EH (cell line): ENCODE measurements around the gene CAMK4.
A peak's percentile ranks its signal among the peaks of the same experiment; 100 is the strongest.
"Not testable (repeated sequence)": the region's sequence is repeated elsewhere in the genome, so short reads cannot be mapped to it uniquely, and the experiment has no call there.

Experiments
- DNase-seq: peaks from one replicate; pipeline ENCODE4 v3.0.0-alpha.2; 2015; ENCODE audit warnings: low read depth

CAMK4 gene

DNA sequence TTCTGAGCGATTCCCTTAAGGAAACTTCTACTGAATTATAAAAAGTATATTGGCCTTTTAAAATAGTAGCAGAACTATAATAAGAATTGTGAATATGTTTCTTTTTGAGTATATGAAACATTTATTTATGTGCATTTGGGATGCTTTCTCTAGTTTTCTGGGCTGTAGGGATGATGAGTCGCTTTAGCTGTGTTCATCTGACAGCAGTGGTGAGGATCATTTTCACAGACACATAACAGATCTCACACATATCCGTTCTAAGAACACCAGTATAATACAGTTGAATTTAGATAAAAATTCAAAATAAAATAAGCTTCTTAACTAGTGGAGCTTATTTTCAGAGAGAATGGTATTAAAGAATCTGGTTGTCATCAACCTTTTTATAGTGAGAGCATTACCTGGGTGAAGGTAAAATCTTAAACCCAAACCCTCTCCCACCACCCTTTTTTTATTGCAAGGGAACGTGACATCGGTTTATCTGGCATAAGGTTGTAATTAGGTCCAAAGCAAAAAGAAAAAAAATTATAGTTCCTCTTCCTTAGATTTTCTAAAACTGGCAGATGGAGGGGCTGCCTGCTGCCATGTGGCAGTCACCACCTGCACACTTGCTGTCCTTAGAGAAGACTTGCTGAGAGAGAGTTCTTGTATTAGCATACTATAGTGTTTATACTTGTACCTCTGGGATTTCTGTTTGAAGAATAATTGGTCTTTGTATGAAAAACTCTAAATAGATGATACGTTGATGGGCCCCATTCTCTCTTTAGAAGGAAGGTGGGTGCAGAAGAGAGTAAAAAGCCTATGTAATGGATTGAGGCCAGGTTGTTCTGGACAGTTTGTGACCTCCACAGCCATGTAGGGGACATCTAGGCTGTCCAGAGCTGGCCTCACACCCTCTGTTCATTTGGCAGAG, 86.8 kb downstream of the CAMK4 start:
- no peak for DNase-seq

DNA sequence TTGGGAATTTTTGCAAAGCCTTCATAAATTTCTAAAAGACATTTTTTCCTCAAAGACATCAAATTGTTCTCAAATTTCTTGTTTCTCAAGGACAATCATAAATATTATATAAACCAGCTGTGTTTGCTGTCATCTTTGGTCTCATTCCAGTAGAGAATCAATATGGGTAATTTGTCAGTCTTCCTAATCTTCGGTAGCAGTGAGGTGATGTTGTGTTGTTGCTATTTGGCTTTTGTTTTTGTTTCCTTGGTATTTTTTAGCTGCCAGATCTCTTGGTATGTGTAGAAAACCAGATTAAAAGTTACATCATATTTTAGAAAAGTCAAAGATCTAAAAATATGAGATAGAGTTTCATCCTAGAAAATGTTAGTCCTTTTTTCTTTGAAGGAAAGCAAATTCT, 87.5 kb downstream of the CAMK4 start:
- no peak for DNase-seq

DNA sequence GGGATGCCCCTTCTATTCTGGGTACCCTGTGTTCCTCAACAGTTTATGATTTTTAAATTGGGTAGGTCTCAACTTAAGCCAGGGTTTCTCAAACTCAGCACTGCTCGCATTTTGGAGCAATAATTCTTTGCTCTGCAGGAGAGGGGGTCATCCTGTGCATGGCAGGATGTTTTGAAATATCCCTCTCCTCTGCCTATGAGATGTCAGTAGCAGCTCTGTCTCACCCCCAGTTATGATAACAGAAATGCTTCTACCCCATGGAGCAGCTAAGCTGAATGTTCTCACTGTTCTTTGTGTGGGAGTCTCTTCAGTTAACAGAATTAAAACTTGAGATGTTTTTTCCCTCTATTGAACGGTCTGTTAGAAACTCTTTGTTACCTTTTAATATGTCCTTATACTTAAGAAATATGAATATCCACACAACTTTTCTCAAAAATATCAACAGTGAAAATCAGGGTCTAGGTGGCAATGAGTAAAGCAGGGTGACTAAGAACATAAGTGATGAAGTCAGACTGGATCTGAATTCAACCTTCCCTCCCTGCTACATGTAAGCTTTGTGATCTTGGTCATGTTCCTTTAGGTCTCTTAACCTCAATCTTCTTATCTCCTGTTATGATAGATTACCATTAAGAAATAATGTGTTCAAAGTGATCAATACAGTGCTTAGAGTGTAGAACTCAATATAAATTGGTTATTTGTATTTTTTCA, 89.0 kb downstream of the CAMK4 start:
- DNase-seq: no peak

DNA sequence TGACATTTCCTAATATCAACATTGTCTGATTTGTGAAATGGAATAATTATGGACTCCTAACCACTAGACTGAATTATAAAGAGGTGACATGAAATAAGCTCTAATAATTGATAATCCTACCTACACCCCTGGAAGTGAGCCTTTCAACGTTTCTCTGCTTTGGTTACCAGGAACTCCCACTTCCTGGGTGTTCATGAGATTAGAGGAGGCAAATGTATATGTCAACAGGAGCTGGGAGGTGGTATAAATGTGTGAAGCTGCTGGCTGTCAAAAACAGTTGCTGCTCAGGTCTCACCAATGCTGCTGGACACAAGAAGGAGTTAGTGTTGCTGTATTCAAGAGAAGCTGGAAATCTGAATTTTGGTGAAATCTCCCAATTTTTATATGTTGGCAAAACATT, 96.8 kb downstream of the CAMK4 start:
- DNase-seq: no peak

DNA sequence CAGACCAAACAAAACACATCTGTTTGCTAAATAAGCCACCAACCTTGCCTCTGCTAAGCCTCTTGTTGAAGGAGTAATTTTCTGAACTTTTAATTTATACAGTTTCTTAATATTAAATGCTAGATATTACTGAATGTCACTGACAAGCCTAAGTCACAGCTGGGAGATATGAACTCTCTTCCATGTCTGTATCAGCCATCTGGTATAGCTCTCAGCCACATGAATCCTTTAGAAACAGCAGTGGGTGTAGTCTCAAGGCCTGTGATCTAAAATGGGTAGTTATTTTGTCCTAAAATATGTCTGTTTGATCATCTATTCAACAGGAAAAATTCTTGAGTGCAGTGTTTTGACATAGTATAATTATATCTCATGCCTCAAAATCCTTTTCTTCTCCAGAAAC, 97.2 kb downstream of the CAMK4 start:
- no peak for DNase-seq

DNA sequence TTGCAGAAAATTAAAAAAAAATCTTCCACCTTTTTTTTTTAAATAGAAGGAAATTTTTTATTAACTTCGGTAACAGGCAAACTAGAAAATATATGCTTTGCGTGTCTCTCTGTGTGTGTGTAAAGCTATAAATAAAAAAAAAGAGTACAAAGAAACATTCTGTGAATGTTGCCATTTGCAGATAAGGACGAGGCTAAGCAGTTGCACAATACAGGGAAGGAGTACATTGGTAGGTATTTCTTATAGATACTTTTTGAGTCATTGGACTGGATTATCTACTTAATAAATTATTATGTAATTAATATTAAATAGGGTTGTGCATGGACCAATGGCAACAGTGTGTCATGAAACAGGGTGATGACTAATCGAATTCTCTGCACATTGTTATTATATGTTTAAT, 102.4 kb downstream of the CAMK4 start:
- DNase-seq: no peak

DNA sequence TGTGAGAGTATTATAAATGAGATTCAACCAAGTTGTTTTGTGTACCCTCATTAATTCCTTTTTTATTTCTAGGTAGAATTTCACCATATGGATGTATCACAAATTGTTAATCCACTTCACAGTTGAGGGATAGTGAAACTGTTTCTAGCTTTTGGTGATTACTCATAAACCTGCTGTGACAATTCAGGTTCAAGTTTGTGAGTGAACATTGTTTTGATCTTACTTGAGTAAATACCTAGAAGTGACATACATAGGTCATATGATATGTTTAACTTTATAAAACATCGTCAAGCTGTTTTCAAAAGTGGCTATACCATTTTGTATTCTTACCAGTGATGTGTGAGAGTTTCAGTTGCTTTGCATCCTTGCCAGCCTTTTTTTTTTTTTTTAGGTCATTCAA, 112.9 kb downstream of the CAMK4 start:
- no peak for DNase-seq

DNA sequence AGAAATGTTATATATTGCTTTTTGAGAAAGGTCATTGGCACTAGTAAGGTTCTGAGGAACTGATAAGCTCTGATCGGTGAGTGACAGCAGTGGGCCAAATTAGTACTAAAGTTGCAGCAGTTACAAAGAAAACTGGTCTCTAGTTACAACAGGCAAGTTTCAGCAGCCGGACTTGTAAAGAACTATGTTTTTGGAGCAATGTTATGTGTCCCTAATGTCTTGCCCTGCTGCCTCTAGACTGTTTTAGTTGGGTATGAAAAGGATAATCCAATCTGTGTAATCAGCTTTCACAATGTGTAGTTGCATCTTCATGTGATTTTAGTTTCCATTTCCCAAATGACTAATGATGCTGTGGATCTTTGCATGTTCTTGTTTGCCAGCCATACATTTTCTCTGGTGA, 113.5 kb downstream of the CAMK4 start:
- DNase-seq: no peak

DNA sequence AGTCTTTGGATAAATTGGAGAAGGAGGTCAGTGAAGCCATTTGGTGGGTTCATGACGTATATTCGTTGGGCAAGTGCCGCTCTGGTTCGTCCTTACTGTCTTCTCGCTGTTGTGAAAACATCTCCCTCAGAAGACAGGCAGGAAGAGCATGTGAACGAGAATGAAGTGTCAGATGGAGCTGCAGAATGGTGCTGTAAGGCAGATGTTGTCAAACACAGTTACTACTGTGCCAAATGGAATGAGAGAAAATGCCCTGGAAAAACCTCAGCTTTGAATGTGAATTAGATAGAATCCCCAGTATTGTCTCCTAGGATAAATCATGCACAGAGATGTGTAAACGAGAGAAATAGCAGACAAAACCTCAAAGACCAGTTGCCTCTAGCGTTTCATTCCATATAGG, 121.5 kb downstream of the CAMK4 start:
- no peak for DNase-seq

DNA sequence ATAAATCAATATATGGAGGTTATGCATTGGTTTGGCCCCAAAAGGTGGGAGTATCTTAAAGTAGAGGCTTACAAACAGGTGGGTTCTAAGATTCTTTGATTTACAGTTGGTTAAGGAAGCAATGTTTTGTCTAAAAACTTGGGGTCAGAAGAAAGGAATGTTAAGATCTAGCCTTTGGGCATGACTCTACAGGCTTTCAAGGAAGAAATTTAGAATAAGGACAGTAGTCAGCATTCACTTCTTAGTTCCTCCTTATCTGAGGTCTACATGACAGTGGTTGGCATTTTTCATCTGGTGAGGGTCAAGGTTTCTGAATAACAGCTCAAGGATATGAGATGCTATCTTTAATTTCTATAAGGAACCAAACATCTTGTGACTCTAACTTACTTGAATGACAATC, 122.8 kb downstream of the CAMK4 start:
- DNase-seq: no peak

DNA sequence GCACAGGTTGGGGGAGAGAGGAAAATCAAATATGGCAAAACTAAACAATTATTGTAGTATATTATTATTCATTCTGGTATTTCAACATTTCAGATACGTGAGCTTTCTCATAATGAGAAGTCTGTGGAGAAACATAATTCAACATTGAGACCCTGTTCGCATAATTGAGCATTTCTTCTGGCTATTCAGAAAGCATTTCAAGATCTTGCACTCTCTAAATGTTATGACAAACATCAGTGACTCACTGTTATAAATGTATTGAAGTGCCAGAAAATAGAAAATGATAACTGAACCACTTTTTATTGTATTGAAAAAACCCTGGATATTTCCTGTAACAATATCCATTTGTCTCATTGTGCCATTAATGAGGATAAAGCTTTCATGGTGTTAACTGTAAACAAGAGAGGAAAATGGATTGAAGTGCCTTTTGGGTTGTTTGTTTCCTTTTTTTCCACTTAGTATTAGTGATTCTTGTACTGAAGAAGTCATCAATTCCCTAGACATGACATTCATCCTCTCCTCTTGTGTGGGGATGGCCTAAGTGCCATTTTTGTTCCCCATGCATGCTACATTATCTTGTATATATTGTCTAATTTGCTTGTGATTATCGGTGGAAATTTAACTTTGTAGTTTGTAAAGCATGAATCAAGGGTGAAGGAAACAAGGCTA, 124.6 kb downstream of the CAMK4 start:
- DNase-seq: no peak

DNA sequence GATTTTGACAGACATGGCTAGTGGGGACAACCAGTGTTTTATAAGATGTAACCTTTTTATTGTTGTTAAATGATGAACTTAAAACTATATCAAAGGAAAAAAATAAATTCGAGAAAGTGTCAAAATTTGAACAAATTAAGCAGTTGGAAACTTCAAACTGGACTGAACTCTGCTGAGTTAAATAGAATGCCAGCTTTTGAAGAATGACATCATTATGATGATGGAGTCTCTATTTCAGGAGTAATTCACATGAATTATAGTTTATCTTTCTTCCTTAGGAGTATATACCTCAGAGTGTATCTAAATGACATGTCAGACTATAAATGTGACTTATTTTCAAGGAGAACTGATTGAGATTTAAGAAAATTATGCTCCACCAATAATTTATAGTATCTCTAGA, 125.2 kb downstream of the CAMK4 start:
- no peak for DNase-seq

DNA sequence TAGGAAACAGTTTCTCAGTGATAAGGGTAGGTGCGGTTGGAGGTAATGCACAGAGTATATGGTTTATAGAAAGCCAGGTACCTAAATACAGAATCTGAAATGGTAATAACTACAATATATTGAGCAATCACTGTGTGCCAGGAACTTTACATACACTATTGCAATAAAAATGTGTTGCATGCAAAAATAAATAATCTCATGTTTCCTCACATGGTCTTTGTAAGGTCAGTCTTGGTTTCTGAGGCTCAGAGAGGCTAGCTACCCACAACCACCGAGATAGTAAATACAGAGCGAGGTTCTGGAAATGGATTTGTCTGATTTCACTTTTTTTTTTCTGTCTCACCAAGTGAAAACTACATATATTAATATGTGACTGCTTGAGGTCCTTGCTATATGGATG, 128.9 kb downstream of the CAMK4 start:
- no peak for DNase-seq

DNA sequence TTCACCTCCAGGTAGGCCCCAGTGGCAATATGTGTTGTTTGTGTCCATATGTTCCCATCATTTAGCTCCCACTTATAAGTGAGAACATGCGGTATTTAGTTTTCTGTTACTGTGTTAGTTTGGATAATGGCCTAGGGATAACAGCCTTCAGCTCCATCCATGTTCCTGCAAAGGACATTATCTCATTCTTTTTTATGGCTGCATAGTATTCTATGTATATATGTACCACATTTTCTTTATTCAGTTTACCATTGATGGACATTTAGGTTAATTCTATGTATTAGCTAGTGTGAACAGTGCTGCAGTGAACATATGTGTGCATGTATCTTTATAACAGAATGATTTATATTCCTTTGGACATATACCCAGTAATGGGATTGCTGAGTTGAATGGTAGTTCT, 134.5 kb downstream of the CAMK4 start:
- not testable (repeated sequence) for DNase-seq

DNA sequence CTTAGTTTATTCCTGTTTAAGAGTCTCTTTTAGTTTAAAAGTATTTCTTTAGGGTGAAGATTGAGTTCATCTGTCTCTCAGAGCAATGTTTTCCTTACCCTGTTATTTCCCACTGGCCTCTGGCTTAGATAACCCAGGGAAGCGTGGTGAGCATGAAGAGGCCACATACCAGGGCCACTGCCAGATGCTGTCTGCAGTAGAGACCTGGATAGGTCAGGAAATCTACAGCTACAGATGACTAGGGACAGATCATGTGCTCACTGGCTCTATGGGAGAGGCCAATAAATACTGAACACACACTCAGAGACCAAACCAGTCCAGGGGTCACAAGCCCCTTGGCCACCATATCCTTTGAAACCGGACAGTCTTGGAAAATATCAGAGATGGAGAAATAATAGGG, 136.0 kb downstream of the CAMK4 start:
- no peak for DNase-seq

DNA sequence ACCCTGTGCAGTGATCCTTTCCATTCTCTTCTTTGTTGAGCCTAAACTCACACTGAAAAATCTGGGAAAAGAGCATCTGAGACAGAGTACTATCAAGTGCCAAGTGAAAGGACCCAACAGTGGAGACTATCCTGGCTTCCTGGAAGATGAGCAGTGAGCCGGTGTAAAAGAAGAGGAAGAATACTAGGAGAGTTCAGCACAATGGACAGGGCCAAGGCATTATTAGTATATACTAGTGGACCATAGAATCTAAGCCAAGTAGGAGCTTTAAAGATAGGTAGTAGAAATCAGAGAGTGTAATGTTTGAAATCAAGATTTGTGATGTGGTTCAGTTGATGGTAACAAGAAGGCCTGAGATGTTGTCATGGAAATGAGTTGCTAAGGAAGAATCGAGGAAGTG, 140.8 kb downstream of the CAMK4 start:
- DNase-seq: peak; percentile 44

DNA sequence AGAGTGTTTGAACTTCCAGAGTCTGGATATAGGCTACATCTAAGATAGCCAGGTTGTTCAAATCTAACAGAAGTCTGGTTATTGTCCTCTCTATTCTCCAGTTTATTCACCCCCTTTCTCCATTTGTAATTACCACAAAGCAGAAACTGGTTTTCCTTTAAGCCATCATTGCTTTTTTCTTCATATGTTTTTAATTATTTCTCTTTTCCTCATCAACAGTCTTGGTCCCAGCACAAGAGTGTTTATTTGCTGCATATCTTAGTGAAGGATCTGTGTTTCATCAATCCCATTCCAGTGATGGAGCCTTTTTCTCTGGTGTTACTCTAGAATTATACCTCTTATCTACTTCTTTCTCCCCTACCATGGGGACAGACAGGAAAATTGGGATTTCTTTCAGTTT, 142.2 kb downstream of the CAMK4 start:
- DNase-seq: no peak

DNA sequence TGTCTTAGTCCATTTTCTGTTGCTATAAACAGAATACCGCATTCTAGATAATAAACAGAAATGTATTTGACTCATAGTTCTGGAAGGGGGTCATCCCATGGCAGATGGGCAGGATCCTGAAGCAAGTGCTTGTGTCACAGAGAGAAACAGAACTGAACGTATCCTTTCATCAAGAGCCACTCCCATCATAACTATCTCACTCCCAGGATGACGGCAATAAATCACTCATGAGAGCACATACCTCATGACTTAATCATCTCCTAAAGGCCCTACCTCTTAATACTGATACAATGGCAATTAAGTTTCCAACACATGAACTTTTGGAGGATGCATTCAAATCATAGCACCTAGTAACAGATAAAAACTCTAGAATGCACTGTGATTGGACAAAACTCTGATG, 142.9 kb downstream of the CAMK4 start:
- DNase-seq: peak; percentile 3

DNA sequence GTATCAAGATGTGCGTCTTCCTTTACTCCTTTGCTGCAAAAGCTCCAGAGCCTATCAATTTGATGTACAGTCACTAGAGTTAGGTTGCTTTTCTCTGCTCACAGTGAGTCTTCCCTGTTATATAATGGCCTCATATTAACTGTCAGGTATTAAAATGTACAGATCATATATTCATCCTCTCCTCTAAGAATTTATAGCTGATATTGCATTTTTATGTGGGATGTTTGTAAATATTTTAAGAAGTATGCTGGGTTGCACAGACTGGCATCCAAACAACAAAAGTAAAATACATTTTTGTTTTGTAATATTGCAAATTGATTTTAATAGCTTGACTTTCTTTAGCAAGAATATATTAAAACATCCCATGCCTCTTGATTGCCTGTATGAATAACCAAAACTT, 148.6 kb downstream of the CAMK4 start:
- no peak for DNase-seq

DNA sequence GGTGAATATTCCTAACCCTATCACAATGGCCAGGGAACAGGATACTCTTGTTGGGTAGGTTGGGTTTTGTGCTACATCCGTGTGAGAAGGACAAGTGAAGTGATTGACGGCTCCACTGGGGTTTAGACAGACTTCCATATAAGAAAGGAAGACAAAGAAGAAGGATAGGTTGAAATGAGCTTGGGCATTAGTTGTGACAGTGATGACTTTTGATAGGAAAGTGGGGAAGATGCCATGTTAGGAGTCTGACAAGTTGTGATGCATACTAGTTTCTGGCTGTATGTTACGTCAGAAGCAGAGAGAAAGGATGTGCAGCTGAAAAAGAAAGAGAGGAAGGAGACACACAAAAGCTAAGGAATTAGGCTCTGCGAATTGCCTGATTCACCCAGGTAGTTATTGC, 150.2 kb downstream of the CAMK4 start:
- DNase-seq: no peak

DNA sequence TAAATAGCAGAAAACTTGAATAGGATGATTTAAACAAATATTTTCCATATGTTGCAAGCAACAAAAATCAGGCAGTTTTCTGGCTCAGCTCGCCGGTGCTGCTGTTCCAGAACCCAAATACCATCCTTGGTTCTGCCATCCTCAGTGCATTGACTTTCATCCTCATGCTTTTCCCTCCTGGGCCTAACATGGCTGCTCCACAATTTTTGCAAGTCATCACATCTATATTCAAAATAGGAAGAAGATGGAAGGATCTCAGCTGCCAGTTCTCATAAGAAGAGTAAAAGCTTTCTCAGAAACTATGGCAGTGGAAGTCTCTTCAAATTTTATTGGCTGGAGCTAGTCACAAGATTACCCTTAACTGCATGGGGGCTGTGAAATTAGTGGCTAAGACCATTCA, 151.5 kb downstream of the CAMK4 start:
- no peak for DNase-seq

DNA sequence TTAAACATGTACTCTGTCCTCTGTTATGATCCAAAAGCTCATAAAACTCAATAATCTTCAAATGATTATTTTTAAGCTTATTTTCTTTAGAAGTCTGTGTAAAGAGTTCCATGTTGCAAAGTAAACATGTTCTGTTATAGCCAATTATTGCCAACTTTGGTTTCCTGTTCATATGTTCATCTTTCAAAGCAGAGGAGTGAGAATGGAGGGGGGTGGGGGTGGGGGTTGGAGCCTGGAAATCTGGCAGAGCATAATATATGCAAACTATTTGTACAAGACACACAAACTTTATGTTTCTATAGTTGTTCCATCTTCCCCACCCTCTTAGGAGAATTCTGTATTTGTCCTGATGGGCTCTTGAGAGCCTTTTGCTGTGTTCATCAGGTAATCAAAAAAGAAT, 153.1 kb downstream of the CAMK4 start:
- DNase-seq: no peak

DNA sequence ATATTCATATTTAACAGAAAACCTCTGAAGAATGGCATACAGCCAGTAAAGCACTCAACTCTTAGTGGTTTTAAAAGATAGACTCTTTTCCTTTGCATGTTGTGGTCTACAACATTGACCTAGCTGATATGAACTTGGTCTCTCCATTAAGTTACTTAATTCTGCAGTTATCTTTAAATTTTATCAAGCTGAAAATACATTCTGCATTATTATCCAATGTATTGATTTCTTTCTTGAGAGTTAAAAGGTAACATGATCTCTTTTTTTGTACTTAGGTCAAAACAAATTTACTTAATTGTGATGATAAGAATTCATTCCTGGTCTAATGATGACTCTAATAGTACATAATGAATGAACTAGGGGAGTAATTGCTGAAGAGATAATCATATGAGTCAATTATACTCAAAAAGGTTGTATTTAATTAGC, 155.2 kb downstream of the CAMK4 start:
- no peak for DNase-seq
